GM18909 (cell line): ENCODE results near the gene MUC15.

Experiments
- ATAC-seq: cut with Tn5 transposase; IDR thresholded peaks from one replicate; pipeline ENCODE4 v1.9.1; 2021; ENCODE audit warnings: mild to moderate bottlenecking; ENCODE audit not compliant: unreplicated experiment, poor library complexity

MUC15 gene

GRCh38 chr11:26510164-26510563 is 61.9 kb downstream of the MUC15 start:
- ATAC-seq, result no peak
